Measurements from ENCODE around the gene SLC12A8. TPM values are rescaled to one million over a fixed set of nuclear protein-coding genes. Genes with fewer than 3 reads are reported as not detected.

SLC12A8 gene
- total and polyA plus RNA-seq, 2 of the 13 experiments (the other 11 are each of a cell fraction or from before 2014, with no cell fraction given) = 0.44 to 0.71 TPM

DNA sequence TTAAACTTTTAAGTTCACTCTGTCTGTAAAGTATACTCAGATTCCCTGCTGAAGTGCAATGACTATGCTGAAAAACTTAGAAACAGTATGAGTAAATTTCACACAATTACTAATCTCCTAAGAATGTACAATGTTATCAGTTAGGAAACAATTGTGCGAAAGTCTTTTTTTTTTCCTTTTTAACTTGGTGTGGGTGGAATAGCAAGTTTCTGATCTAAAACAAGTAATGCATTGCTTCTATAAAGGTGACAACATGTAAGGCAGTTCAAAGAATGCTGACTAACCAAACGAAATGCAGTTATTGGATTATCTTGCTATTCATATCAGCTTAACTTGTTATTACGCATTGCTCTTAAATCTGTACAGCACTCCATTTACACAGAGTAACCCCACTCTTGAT lies 19.3 kb upstream of the SLC12A8 start:
- FAIRE-seq (no peak), ATAC-seq (no peak), DNase-seq (ENCODE audit: low spot score) (no peak)
- Histone ChIP-seq H3K4me3 (replicated peaks in 1 of 3; ENCODE audit: insufficient read depth in 1 of 3, low read depth in 2 of 3, low read length in 3 of 3) (no peak overlapping the region), H3K4me2 (ENCODE audit: low read depth, low read length) (no peak overlapping the region), H3K27me3 (ENCODE audit: control insufficient read depth in 1 of 2, insufficient read depth in 2 of 2, low read length in 2 of 2) (no peaks in the 10 kb centered on the region), H3K9me3 (ENCODE audit: low read length) (no peaks in the 10 kb centered on the region), H3K79me2 (ENCODE audit: insufficient read depth, low read length) (no peaks in the 10 kb centered on the region), H3K9ac (ENCODE audit: insufficient read depth, low read depth, low read length) (no peak overlapping the region), H3K4me1 (ENCODE audit: insufficient read depth, low read length) (no peaks in the 10 kb centered on the region), H4K20me1 (ENCODE audit: insufficient read depth, low read length) (no peaks in the 10 kb centered on the region), H3K36me3 (replicated peaks in 1 of 2; ENCODE audit: control insufficient read depth in 1 of 2, insufficient read depth in 2 of 2, low read length in 2 of 2) (peaks cover 4 to 29% of the 10 kb centered on the region in 2 experiments; a peak in 4 of 5 replicates), H3K27ac (ENCODE audit: extremely low read length, insufficient read depth, low read length) (no peak overlapping the region), H2AFZ (ENCODE audit: low read length) (no peak overlapping the region)
- intact Hi-C loops (cut with micrococcal nuclease; ENCODE audit: unreplicated experiment) = no loop called here
- BruUV-seq (replicated peaks) = no TSS peak
- in situ Hi-C loops (cut with HindIII; ENCODE audit: extremely low pct_ligation_motif_present, low pct_unique_long_range_greater_than_20kb) = no loop called here
- POLR2A ChIA-PET = interaction anchor here (0.9 kb wide), 1 partner anchor 125 kb away, joined by 4 read pairs; no protein-coding TSS in a partner anchor
- CTCF ChIA-PET (ENCODE audit: low intra/inter-chr PET ratio, low total read pairs) = no interaction called here
- WGBS (ENCODE audit: low lambda C conversion rate) = 90% methylated on average over 3 of the region's 3 CpGs
- TF ChIP-seq, protein P1, sequence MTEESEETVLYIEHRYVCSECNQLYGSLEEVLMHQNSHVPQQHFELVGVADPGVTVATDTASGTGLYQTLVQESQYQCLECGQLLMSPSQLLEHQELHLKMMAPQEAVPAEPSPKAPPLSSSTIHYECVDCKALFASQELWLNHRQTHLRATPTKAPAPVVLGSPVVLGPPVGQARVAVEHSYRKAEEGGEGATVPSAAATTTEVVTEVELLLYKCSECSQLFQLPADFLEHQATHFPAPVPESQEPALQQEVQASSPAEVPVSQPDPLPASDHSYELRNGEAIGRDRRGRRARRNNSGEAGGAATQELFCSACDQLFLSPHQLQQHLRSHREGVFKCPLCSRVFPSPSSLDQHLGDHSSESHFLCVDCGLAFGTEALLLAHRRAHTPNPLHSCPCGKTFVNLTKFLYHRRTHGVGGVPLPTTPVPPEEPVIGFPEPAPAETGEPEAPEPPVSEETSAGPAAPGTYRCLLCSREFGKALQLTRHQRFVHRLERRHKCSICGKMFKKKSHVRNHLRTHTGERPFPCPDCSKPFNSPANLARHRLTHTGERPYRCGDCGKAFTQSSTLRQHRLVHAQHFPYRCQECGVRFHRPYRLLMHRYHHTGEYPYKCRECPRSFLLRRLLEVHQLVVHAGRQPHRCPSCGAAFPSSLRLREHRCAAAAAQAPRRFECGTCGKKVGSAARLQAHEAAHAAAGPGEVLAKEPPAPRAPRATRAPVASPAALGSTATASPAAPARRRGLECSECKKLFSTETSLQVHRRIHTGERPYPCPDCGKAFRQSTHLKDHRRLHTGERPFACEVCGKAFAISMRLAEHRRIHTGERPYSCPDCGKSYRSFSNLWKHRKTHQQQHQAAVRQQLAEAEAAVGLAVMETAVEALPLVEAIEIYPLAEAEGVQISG (CRISPR knock-in tag; IDR thresholded peaks at IDR 0.05) = no peak
- TF ChIP-seq, protein P2, sequence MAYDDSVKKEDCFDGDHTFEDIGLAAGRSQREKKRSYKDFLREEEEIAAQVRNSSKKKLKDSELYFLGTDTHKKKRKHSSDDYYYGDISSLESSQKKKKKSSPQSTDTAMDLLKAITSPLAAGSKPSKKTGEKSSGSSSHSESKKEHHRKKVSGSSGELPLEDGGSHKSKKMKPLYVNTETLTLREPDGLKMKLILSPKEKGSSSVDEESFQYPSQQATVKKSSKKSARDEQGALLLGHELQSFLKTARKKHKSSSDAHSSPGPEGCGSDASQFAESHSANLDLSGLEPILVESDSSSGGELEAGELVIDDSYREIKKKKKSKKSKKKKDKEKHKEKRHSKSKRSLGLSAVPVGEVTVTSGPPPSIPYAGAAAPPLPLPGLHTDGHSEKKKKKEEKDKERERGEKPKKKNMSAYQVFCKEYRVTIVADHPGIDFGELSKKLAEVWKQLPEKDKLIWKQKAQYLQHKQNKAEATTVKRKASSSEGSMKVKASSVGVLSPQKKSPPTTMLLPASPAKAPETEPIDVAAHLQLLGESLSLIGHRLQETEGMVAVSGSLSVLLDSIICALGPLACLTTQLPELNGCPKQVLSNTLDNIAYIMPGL (CRISPR knock-in tag; IDR thresholded peaks at IDR 0.05; ENCODE audit: borderline replicate concordance in 1 of 2, low read depth in 1 of 2) = no peak
- TF ChIP-seq ZNF672 (CRISPR knock-in tag; IDR thresholded peaks at IDR 0.05) (no peak), ZNF460 (CRISPR knock-in tag; IDR thresholded peaks at IDR 0.05; ENCODE audit: borderline replicate concordance) (no peak), ZNF75D (CRISPR knock-in tag; IDR thresholded peaks at IDR 0.05; ENCODE audit: borderline replicate concordance) (no peak), ZNF180 (CRISPR knock-in tag; IDR thresholded peaks at IDR 0.05; ENCODE audit: borderline replicate concordance, low read depth) (no peak), POGZ (CRISPR knock-in tag; IDR thresholded peaks at IDR 0.05) (no peak), NR1H2 (CRISPR knock-in tag; IDR thresholded peaks at IDR 0.05; ENCODE audit: borderline replicate concordance, low read depth) (no peak)
- TF ChIP-seq, protein P3, sequence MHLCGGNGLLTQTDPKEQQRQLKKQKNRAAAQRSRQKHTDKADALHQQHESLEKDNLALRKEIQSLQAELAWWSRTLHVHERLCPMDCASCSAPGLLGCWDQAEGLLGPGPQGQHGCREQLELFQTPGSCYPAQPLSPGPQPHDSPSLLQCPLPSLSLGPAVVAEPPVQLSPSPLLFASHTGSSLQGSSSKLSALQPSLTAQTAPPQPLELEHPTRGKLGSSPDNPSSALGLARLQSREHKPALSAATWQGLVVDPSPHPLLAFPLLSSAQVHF (CRISPR knock-in tag; IDR thresholded peaks at IDR 0.05) = no peak
- TF ChIP-seq, protein P4, sequence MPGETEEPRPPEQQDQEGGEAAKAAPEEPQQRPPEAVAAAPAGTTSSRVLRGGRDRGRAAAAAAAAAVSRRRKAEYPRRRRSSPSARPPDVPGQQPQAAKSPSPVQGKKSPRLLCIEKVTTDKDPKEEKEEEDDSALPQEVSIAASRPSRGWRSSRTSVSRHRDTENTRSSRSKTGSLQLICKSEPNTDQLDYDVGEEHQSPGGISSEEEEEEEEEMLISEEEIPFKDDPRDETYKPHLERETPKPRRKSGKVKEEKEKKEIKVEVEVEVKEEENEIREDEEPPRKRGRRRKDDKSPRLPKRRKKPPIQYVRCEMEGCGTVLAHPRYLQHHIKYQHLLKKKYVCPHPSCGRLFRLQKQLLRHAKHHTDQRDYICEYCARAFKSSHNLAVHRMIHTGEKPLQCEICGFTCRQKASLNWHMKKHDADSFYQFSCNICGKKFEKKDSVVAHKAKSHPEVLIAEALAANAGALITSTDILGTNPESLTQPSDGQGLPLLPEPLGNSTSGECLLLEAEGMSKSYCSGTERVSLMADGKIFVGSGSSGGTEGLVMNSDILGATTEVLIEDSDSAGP (CRISPR knock-in tag; IDR thresholded peaks at IDR 0.05; ENCODE audit: borderline replicate concordance) = no peak
- TF ChIP-seq, protein P5, sequence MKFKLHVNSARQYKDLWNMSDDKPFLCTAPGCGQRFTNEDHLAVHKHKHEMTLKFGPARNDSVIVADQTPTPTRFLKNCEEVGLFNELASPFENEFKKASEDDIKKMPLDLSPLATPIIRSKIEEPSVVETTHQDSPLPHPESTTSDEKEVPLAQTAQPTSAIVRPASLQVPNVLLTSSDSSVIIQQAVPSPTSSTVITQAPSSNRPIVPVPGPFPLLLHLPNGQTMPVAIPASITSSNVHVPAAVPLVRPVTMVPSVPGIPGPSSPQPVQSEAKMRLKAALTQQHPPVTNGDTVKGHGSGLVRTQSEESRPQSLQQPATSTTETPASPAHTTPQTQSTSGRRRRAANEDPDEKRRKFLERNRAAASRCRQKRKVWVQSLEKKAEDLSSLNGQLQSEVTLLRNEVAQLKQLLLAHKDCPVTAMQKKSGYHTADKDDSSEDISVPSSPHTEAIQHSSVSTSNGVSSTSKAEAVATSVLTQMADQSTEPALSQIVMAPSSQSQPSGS (CRISPR knock-in tag; IDR thresholded peaks at IDR 0.05) = no peak
- TF ChIP-seq, protein P6, sequence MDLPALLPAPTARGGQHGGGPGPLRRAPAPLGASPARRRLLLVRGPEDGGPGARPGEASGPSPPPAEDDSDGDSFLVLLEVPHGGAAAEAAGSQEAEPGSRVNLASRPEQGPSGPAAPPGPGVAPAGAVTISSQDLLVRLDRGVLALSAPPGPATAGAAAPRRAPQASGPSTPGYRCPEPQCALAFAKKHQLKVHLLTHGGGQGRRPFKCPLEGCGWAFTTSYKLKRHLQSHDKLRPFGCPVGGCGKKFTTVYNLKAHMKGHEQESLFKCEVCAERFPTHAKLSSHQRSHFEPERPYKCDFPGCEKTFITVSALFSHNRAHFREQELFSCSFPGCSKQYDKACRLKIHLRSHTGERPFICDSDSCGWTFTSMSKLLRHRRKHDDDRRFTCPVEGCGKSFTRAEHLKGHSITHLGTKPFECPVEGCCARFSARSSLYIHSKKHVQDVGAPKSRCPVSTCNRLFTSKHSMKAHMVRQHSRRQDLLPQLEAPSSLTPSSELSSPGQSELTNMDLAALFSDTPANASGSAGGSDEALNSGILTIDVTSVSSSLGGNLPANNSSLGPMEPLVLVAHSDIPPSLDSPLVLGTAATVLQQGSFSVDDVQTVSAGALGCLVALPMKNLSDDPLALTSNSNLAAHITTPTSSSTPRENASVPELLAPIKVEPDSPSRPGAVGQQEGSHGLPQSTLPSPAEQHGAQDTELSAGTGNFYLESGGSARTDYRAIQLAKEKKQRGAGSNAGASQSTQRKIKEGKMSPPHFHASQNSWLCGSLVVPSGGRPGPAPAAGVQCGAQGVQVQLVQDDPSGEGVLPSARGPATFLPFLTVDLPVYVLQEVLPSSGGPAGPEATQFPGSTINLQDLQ (CRISPR knock-in tag; IDR thresholded peaks at IDR 0.05) = no peak

All from HepG2 (cell line).